ENCODE results near the gene PNPLA3. TPM values are rescaled to one million over a fixed set of nuclear protein-coding genes. Genes with fewer than 3 reads are reported as not detected.

PNPLA3 gene, protein sequence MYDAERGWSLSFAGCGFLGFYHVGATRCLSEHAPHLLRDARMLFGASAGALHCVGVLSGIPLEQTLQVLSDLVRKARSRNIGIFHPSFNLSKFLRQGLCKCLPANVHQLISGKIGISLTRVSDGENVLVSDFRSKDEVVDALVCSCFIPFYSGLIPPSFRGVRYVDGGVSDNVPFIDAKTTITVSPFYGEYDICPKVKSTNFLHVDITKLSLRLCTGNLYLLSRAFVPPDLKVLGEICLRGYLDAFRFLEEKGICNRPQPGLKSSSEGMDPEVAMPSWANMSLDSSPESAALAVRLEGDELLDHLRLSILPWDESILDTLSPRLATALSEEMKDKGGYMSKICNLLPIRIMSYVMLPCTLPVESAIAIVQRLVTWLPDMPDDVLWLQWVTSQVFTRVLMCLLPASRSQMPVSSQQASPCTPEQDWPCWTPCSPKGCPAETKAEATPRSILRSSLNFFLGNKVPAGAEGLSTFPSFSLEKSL
- 0.93 TPM for total RNA-seq
- long read RNA-seq, partial matches to known transcripts: 0 of 1 reads
- long read RNA-seq, other reads (novel, unspliced or antisense): 1 of 1 reads

DNA sequence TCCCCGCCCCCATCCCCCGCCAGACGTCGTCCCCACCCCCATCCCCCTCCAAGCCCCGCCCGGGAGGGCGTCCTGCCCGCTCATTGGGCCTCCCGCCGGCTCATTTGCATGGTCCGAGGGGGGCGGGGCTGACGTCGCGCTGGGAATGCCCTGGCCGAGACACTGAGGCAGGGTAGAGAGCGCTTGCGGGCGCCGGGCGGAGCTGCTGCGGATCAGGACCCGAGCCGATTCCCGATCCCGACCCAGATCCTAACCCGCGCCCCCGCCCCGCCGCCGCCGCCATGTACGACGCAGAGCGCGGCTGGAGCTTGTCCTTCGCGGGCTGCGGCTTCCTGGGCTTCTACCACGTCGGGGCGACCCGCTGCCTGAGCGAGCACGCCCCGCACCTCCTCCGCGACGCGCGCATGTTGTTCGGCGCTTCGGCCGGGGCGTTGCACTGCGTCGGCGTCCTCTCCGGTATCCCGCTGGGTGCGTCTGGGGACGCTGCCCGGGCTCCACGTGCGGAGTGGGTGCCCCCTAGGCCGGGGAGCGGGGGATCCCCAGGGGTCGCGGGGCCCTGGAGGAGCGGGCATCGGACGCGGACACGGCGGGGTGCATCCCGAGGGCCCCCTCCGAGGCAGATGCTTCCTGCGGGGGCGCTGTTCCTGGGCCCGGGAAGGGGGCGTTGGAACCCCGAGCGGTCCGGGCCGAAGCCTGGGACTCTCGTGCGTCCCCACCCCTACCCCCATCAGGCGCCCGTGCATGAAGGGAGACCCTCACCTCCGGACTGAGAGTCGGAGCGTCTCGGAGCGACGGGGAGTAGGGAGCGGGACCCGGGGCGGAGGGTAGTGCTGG, at the start of gene PNPLA3:
Gene PNPLA3, plus strand, starts transcription at position 175 of the 834 bp plus-strand sequence. Its CDS starts 107 bp downstream, at position 282.
- DNase-seq (ENCODE audit: low spot score): peak; percentile 93

DNA sequence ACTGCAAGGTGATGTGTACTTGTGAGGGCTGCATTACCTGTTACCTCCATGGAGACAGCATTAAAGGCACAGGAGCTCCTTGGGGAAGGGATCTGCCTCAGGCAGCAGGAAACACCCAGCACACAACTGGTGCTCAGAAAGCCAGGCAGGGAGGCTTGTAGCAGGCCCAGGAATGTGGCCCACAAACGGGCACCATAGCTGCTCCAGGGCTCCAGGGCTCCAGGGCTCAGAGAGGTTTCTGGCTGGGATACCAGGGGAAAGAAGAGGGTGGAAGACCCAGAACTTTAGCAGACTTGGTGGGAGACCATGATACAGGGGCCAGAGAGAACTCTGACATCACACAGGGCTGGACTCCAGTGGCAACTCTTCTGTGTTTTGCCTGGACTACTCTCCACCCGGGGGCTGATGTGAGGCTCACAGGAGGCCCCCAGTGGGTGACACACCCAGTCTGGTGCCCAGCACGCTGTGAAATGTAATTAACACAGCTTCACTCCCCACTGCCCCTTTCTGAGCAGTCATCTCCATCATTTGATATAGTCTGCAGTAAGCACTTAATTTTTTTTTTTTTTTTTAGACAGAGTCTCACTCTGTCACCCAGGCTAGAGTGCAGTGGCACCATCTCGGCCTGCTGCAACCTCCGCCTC, 46.6 kb upstream of the PNPLA3 start:
- peak; percentile 65 for DNase-seq (ENCODE audit: low spot score)

DNA sequence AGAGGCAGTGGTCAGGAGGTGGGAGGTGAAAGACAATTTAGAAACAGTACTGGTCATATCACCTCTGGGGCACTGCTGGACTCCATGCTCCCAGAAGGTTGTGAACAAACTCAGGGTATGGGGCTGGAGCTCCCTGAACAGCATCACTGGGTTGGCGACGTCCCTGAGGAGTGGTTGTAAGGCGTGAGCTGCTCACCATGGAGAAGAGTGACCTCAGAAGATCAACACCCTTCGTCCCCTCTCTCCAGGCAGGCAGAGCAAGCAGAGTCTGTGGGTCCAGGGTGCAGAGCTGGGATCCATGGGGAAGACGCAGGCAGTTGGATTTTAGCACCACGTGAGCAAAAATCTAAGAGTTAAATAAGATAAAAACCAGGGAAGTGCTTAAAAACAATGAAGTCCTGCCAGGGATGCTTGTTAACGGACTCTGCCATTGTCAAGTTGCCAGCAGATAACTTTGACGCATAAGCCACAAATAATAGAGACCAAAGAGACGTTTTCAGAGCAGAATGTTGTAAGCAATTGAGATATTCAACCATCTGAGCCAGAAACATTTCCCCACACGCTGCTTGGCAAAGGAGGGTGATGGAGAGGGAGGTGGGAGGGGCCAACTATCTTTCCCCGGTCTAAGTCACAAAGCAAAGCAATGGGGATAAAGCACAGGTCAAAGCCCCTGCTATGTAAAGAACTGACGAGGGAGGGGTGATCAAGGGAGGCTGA, 45.4 kb upstream of the PNPLA3 start:
- DNase-seq (ENCODE audit: low spot score): peak; percentile 49

DNA sequence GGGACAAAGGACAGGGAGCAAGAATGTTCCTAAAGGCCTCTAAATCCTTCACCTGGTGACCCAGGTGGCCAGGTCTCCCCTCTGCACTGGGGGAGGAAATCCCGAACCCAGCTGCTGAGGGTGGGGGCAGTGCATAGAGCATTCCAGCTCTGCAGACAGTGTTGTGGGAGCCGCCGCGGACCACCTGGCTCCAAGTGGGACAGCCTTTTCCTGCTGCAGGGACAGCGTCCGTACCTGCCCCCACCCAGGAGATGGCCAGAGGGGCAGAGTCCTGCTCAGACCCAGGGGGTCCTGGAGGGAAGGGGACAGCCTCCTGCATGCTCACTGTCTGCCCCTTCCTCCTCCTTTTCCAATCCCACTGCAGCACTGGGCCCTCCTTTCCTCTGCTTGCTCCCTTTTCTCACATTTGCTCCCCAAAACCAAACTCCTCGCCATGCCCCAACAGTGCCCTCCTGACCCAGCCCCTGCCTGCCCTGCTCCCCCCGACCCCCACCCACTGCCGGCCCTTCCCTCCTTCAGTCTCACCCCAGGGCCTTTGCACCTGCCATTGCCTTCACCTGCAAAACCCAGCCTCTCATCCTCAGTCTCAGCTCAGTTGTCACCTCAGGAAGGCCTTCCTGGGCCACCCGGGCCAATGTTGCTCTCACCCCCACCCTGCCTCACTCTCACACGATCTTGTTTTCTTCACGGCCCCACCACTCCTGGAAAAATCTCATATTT, 44.6 kb upstream of the PNPLA3 start:
- DNase-seq (ENCODE audit: low spot score): peak; percentile 59

DNA sequence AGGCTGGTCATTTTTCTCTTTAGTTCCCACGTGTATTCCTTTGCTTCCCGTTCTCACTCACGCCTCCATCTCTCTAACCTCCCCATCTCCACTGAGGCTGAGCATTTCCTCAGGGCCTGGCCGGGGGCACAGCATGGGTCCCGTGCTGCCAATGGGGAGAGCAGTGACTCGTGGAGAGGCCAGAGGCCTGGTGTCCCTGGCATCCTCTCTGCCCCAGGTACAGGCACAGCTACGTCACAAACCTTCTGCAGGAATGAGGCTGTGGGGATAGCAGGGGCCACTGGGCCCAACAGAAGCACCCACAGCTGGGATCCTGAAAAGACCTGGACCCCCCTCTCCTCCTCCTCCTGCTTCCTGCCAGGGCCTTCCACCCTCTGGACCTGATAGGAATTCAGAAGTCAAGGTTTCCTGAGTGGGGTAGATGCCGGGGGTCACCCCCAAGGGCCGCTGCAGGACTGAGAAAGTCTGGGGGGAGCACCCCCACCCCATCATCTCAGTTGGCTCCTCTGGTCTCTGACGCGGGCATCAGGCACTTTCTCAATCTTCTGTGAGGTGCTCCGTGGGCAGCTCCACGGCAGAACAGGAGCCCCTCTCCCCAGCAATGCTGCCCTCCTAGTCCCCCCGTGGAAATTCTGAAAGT, 43.6 kb upstream of the PNPLA3 start:
- DNase-seq (ENCODE audit: low spot score): peak; percentile 76

DNA sequence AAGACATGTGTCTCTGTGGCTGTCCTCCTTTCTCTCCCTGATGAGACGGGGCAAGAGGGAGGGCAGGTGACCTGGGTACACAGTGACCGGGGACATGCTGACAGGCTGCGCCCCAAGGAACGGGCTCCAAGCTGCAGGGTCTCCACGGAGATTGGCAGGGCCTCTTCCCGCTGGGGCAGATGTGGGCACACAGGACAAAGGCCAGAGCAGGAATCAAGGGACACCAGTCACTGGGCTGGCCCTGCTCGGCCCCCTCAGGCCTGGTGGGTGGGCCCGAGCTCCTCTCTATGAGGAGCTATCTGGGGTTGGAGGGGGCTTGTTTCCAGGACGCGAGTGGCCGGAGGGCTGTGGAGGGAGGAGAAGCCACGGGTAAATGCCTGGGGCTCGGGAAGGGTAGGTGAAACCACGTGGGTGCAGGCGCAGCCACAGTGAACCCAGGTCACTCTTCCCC, 43.0 kb upstream of the PNPLA3 start:
- peak; percentile 75 for DNase-seq (ENCODE audit: low spot score)

DNA sequence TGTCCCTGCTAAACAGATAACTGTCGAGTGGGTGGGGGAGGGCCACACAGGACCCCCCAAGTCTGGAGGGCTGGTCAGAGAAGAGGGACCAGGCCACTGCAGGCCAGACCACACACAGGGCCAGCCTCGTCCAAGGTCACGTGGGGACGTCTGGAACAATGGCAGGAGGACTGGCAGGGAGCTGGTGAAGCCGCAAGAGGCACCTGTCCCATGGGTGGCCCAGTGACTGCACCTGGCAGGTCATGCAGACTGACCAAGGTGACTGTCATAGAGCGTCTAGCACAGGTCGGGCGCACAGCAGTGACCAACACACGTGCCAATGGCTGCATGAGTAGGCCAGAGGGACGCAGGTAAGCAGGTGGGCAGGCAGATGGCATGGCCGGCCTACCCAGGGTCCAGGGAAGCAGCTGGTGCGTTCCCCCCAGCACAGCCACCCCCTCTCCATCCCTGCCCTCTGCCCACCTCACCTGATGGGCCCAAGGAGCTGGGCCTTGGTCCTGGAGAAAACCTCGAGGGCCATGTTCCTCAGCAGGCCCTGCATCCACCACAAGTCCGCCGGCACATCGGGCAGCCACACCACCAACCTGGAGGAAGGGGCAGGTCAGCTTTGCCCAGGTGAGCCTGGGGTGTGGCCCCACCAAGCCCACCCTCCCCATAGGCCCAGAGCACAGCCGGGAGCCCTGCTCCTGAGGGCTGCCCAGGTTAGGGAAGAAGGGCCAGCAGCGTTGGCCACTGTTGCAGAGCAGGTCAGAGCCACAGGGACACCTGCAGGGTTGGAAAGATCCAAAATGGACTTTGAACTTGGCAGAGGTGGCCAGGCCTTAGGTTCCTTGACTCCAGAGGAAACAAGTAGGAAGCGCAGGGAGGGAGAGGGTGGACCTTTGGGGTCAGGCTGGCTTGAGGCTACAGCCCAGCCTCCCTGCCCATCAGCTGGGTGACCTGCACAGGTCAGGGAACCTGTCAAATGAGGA, 42.2 kb upstream of the PNPLA3 start:
- peak; percentile 84 for DNase-seq (ENCODE audit: low spot score)

DNA sequence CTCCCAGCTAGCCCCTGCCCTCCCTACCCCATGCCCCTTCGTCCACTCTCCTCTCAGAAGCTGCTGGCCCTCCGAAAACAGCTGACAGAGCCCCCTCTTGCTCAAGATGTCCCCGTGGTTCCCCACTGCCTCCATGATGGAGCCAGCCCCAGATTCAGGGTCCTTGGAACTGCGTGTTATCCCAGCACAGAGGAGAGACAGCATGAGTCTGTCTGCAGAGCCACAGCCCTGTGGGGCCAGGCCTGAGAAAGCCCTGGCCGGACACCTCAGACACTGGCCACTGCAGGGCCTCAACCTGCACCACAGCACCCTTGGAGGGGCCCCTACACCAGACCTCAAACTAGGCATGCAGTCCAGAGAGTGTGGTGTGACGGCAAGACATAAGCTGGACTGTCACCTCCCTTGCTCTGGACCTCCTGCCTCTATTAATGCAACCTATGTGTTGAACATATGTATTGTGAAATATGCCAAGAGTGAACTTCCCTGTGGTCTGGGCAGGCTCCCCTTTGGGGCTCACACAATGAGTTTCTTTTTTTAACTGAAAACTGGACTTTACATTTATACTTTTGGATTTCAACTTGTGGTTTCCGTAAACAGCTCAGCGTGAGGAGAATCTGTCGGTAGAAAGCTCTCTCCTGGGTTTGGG, 41.4 kb upstream of the PNPLA3 start:
- peak; percentile 84 for DNase-seq (ENCODE audit: low spot score)

DNA sequence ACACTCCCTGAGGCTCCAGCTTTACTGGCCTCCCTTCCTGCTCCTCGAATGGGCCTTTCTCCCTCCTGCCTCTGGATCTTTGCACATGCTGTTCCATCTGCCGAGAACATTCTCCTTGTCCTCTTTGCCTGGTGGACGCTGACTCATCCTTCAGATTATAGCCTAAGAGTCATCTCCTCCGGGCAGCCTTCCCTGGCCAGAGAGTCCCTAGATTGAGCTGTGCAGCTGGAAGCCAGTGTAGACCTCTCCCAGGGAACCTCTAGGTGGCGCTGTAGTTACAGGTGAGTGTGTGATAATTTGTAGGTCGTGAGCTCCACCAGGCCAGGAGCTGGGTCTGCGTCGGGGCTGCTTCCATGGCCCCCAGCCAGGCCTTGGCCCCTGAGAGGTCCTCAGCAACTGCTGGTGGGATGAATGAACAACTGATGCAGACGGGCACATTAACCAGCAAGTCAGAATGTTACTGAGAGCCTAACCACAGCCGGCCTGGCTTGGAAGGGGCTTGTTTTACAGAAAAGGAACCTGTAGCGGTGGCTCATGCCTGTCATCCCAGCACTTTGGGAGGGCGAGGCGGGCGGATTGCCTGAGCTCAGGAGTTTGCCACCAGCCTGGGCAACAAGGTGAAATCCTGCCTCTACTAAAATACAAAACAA, 40.5 kb upstream of the PNPLA3 start:
- no peak for DNase-seq (ENCODE audit: low spot score)

DNA sequence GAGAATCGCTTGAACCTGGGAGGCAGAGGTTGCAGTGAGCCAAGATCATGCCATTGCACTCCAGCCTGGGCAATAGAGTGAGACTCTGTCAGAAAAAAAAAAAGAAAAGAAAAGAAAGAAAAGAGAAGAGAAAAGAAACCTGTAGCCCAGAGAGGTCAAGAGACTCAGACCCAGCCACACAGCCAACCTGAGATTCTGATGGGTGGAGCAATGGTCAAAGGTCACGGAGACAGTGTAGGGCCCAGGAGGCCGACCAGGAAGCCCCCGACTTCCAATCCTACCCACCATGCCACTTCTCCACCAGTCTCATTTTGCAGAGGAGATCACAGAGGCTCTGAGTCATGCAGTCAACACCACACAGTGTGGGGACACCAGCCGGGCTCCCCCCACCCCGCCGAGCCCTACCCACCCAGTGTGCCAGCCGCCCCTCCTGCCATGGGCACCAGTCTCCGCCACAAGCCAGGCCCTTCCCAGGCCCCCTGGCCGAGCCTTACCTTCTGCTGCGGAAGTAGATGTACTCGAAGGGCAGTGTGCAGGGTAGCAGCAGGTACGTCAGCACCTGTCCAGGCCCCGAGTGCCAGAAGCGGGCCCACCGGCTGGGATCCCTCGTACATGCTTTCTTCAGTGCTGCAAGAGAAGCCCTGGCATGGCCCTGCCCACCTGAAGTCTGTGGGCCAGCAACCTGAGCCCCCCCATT, 39.7 kb upstream of the PNPLA3 start:
- DNase-seq (ENCODE audit: low spot score): no peak

DNA sequence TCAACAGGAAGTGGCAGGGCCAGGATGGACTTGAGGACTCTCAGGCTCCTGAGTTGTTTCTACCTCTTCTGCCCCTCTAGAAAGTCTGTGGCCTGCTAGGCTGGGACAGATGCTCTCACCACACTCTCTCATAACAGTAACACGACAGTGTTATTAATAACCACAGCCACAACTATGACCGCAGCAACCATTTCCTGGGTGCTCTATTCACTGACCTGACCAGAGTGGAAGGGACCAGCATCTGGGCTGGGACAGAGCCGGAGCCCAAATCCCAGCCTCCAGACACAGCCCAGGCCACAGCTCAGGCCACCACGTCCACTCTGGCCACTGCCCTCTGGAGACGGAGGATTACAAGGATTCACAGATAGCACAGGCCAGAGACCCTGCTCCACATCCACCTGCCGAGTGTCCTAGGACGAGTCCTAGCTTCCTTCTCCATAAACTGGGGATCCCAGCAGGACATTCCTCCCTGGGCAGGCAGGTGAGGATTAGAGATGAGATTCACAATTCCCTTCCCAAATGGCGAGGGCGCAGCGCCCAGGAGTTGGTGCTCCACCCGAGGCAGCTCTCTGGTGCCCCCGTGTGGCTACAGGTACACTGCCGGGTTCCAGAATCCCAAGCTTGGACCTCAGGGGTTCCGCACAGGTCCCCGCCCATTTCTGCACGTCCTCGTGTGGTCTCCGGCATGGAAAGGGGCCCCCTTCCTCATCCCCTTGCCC, 38.8 kb upstream of the PNPLA3 start:
- DNase-seq (ENCODE audit: low spot score): no peak

DNA sequence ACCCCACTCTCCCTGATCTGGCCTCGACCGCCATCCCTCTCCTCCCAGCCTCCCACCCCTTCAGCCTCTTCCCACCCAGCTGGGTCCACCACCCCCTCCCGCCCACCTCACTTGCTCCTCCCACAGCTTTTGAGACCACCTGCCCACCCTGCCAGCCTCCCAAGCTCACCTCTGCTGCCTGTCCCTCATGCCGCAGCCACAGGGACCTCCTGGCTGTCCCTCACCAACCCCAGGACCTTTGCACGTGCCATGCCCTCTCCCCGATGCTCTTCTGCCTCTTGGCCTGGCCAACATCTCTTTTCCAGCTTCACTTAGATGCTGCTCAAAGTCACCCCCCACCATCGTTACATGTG, 38.3 kb upstream of the PNPLA3 start:
- no peak for DNase-seq (ENCODE audit: low spot score)

DNA sequence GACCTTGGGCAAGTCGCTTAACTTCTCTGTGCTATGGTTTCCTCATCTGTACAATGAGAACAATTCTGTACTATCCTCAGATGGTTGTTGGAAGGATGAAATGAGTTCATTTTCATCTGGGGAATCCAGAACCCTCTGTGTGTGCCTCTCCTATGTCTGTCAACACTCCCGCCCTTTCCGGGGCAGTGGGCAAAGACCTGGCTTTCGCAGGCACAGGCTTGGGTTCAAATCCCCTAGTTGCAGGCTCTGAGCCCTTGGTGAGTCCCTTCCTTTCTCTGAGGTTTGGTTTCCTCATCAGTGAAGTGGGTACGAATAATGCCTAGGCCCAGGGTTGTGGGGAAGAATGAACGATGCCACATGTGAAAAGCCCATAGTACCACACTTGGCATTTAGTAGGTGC, 37.8 kb upstream of the PNPLA3 start:
- DNase-seq (ENCODE audit: low spot score): no peak

DNA sequence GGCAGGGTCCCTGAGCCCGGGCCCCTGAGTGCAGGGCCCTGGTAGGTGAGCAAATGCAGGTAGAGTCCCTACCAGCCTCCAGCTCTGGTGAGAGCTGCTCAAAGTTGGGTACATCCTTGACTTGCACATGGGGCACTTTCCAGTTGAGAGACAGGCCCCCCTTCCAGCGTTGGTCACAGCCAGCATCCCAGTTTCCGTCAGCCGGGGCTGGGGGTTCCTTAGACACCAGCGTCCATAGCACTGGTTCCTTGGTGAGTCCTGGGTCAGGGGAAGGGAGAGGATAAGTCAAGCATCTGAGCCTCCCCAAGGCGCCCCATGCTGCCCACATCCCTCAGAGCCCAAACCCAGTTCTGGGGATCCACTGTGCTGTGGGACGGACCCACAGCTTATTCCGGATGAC, 37.4 kb upstream of the PNPLA3 start:
- DNase-seq (ENCODE audit: low spot score): no peak

DNA sequence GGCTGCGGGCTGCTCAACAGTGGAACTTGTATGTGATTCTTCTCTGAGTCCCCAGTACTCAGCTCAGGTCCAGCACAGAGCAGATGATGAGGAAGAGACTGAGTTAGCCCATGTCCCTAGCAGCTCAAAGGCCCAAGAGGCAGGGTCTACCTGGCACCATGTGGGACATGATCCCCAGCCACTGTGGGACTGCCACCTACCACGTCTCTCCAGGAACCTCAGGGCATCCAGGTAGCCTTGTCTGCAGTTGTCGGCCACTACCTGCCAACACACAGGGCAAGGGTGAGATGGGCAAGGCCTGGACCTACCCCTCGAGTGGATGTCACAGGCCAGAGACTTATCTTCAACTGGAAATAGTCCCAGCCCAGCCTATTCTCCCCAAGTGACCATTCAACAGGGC, 36.2 kb upstream of the PNPLA3 start:
- no peak for DNase-seq (ENCODE audit: low spot score)

DNA sequence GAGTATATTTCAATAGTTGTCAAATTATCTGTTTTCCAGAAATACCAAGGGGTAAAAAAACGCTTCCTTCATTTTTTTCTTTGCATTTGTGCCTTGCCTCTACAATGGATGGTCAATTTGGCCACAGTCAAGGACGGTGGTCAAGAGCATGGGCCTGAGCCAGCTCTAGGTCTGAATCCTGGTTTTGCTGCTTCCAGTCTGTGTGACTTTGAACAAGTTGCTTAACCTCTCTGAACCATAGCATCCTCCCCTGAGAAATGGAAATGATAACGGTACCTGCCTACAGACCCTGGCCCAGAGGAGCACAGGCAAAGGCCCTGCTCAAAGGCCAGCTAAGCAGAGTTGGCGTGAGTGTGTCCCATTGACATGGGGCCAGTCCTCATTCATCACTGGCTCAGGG, 34.9 kb upstream of the PNPLA3 start:
- DNase-seq (ENCODE audit: low spot score): no peak
